Choroid plexus epithelial cell (primary cell): Measurements from ENCODE around the gene COQ7.

ENCODE experiments used
- DNase-seq: peaks from one replicate; pipeline ENCODE4 v3.0.0-alpha.2; 2010; ENCODE audit warnings: low read depth
- H3K4me3 ChIP-seq: 2 replicates; pipeline ENCODE4 v1.5.1; 2011; ENCODE audit warnings: low read depth, mild to moderate bottlenecking, control low read depth, low read length, moderate library complexity
- CTCF ChIP-seq: conservative IDR thresholded peaks from 2 replicates; pipeline ENCODE4 v1.5.1; 2011; ENCODE audit warnings: low read depth, mild to moderate bottlenecking, control low read depth, inconsistent platforms, low read length, moderate library complexity

The COQ7 gene

GRCh38 chr16:19084879-19085278 lies 17.5 kb downstream of the COQ7 start:
- no peak overlapping the region for H3K4me3 ChIP-seq
- DNase-seq = no peak
- TF ChIP-seq CTCF = no peak

GRCh38 chr16:19085679-19086200 lies 18.3 kb downstream of the COQ7 start:
- no peak for TF ChIP-seq CTCF
- peak; percentile 53 for DNase-seq
- no peak overlapping the region for H3K4me3 ChIP-seq

- peak; percentile 83 for TF ChIP-seq CTCF
- peak overlapping the region; percentile 61 for H3K4me3 ChIP-seq
- peak; percentile 94 for DNase-seq
These were observed 19.1 kb downstream of the COQ7 start for GRCh38 chr16:19086322-19087199.

GRCh38 chr16:19088341-19088916 lies 21.0 kb downstream of the COQ7 start:
- H3K4me3 ChIP-seq = no peak overlapping the region
- TF ChIP-seq CTCF = no peak
- DNase-seq = no peak

- DNase-seq = no peak
- no peak overlapping the region for H3K4me3 ChIP-seq
- TF ChIP-seq CTCF = no peak
These were observed 22.1 kb downstream of the COQ7 start for GRCh38 chr16:19089410-19089955.

- DNase-seq = no peak
- TF ChIP-seq CTCF = no peak
- H3K4me3 ChIP-seq = no peak overlapping the region
These were observed 23.5 kb downstream of the COQ7 start for GRCh38 chr16:19090916-19091315.
